Epithelial cell of esophagus (primary cell): ENCODE results near the gene ANAPC4.
A peak's percentile ranks its signal among the peaks of the same experiment; 100 is the strongest.

Experiments used
- DNase-seq: peaks from one replicate; pipeline ENCODE4 v3.0.0; 2010; ENCODE audit warnings: low read depth
- H3K4me3 ChIP-seq: 2 replicates; pipeline ENCODE4 v1.5.1; 2011; ENCODE audit warnings: mild to moderate bottlenecking, low read length, control low read depth
- CTCF ChIP-seq: IDR thresholded peaks from 2 replicates; pipeline ENCODE4 v1.5.1; 2011; ENCODE audit warnings: low read depth, mild to moderate bottlenecking, low read length, control low read depth, inconsistent platforms; ENCODE audit not compliant: insufficient read depth; ENCODE audit errors: missing control alignments

The ANAPC4 gene

GRCh38 chr4:25450491-25450901, 73.4 kb downstream of the ANAPC4 start:
- DNase-seq: no peak
- no peak overlapping the region for H3K4me3 ChIP-seq
- no peak for TF ChIP-seq CTCF

GRCh38 chr4:25451676-25452075, 74.6 kb downstream of the ANAPC4 start:
- no peak for TF ChIP-seq CTCF
- no peak for DNase-seq
- H3K4me3 ChIP-seq: no peak overlapping the region

- DNase-seq: peak; percentile 58
- no peak for TF ChIP-seq CTCF
Measured at GRCh38 chr4:25452081-25452480, 75.0 kb downstream of the ANAPC4 start.

GRCh38 chr4:25454476-25454875, 77.4 kb downstream of the ANAPC4 start:
- no peak for TF ChIP-seq CTCF
- H3K4me3 ChIP-seq: no peak overlapping the region
- no peak for DNase-seq

More at GRCh38 chr4:25452081-25452480, 75.0 kb downstream of the ANAPC4 start:
- no peak overlapping the region for H3K4me3 ChIP-seq

- DNase-seq: peak; percentile 52
- TF ChIP-seq CTCF: no peak
- H3K4me3 ChIP-seq: no peak overlapping the region
Measured at GRCh38 chr4:25457053-25457715, 80.1 kb downstream of the ANAPC4 start.

- no peak overlapping the region for H3K4me3 ChIP-seq
- DNase-seq: no peak
- TF ChIP-seq CTCF: no peak
Measured at GRCh38 chr4:25466966-25467697, 90.1 kb downstream of the ANAPC4 start.

- no peak for DNase-seq
Measured at GRCh38 chr4:25467843-25468242, 90.8 kb downstream of the ANAPC4 start.

More at GRCh38 chr4:25467843-25468242, 90.8 kb downstream of the ANAPC4 start:
- no peak for TF ChIP-seq CTCF
- no peak overlapping the region for H3K4me3 ChIP-seq
